Kidney epithelial cell (primary cell): ENCODE results near the gene PUM2. TPM values are rescaled to one million over a fixed set of nuclear protein-coding genes. Genes with fewer than 3 reads are reported as not detected.

Experiments used
- DNase-seq: peaks from one replicate; pipeline ENCODE4 v3.0.0-alpha.2; 2010; ENCODE audit warnings: low read depth
- H3K27me3 ChIP-seq: 2 replicates; pipeline ENCODE4 v1.6.0; 2011; ENCODE audit warnings: low read length; ENCODE audit not compliant: control insufficient read depth, insufficient read depth
- H3K36me3 ChIP-seq: 2 replicates; pipeline ENCODE4 v1.5.1; 2011; ENCODE audit warnings: low read length; ENCODE audit not compliant: control insufficient read depth, insufficient read depth
- H3K4me3 ChIP-seq: 2 replicates; pipeline ENCODE4 v1.5.1; 2011; ENCODE audit warnings: low read depth, mild to moderate bottlenecking, control low read depth, low read length
- CTCF ChIP-seq: IDR thresholded peaks from 2 replicates; pipeline ENCODE4 v1.5.1; 2011; ENCODE audit warnings: mild to moderate bottlenecking, moderate library complexity, low read length, control low read depth, inconsistent platforms; ENCODE audit not compliant: insufficient read depth, poor library complexity, severe bottlenecking
- total RNA-seq: library from RNA; depleted of rRNA; stranded (reverse); fragments of >200 nt; gene quantifications from 2 replicates; pipeline ENCODE4 v1.2.3, GENCODE V29; 2015

Gene PUM2
- 41.3 and 44.2 TPM in 2 replicates for total RNA-seq

GRCh38 chr2:20350753-20351554 lies at the start of gene PUM2:
PUM2 (minus strand) TSS chr2:20350844; CDS start chr2:20327360, 23,484 bp downstream.
- TF ChIP-seq CTCF = no peak

GRCh38 chr2:20400306-20400705 lies 49.7 kb upstream of the PUM2 start:
- DNase-seq = no peak
- Histone ChIP-seq H3K27me3 (no peaks in the 10 kb centered on the region), H3K4me3 (no peak overlapping the region), H3K36me3 (no peaks in the 10 kb centered on the region)
- no peak for TF ChIP-seq CTCF

More at GRCh38 chr2:20350753-20351554, at the start of gene PUM2:
- Histone ChIP-seq H3K4me3 (peak within 1 kb of the TSS; percentile 97), H3K36me3 (no peaks in the 10 kb centered on the region), H3K27me3 (no peaks in the 10 kb centered on the region)
- DNase-seq = peak; percentile 74

- TF ChIP-seq CTCF = no peak
- Histone ChIP-seq H3K4me3 (no peak overlapping the region), H3K27me3 (no peaks in the 10 kb centered on the region), H3K36me3 (no peaks in the 10 kb centered on the region)
- DNase-seq = no peak
Observed at GRCh38 chr2:20398956-20399567, 48.4 kb upstream of the PUM2 start.

GRCh38 chr2:20397811-20398447 lies 47.3 kb upstream of the PUM2 start:
- H3K4me3 ChIP-seq = no peak overlapping the region
- no peaks in the 10 kb centered on the region for H3K27me3 ChIP-seq
- H3K36me3 ChIP-seq = no peaks in the 10 kb centered on the region
- DNase-seq = no peak
- TF ChIP-seq CTCF = no peak

GRCh38 chr2:20396356-20397000 lies 45.8 kb upstream of the PUM2 start:
- no peak for TF ChIP-seq CTCF
- H3K4me3 ChIP-seq = no peak overlapping the region
- H3K36me3 ChIP-seq = no peaks in the 10 kb centered on the region
- no peaks in the 10 kb centered on the region for H3K27me3 ChIP-seq
- no peak for DNase-seq
